ENCODE results near the gene CCS.
"Not testable (repeated sequence)": the region's sequence is repeated elsewhere in the genome, so short reads cannot be mapped to it uniquely, and the experiment has no call there.

The CCS gene

GRCh38 chr11:66591175-66591574 is 1.8 kb upstream of the CCS start:
- DNase-seq (ENCODE audit: low spot score), result no peak

GRCh38 chr11:66593303-66593635 is 284 bp downstream of the CCS start:
- no peak for DNase-seq (ENCODE audit: low spot score)

- DNase-seq (ENCODE audit: low spot score), result no peak
Measured at GRCh38 chr11:66593650-66594049, 665 bp downstream of the CCS start.

- no peak for DNase-seq (ENCODE audit: low spot score)
Measured at GRCh38 chr11:66595245-66595904, 2.4 kb downstream of the CCS start.

GRCh38 chr11:66598993-66599392 is 6.0 kb downstream of the CCS start:
- no peak for DNase-seq (ENCODE audit: low spot score)

GRCh38 chr11:66600219-66600618 is 7.2 kb downstream of the CCS start:
- DNase-seq (ENCODE audit: low spot score), result no peak

- no peak for DNase-seq (ENCODE audit: low spot score)
Measured at GRCh38 chr11:66600631-66601233, 7.7 kb downstream of the CCS start.

- no peak for DNase-seq (ENCODE audit: low spot score)
Measured at GRCh38 chr11:66603072-66603471, 10.1 kb downstream of the CCS start.

GRCh38 chr11:66604155-66604554 is 11.2 kb downstream of the CCS start:
- DNase-seq (ENCODE audit: low spot score), result no peak

- DNase-seq (ENCODE audit: low spot score), result not testable (repeated sequence)
Measured at GRCh38 chr11:66606608-66607007, 13.6 kb downstream of the CCS start.

GRCh38 chr11:66607126-66607834 is 14.3 kb downstream of the CCS start:
- DNase-seq (ENCODE audit: low spot score), result no peak

- no peak for DNase-seq (ENCODE audit: low spot score)
Measured at GRCh38 chr11:66609721-66610617, 17.0 kb downstream of the CCS start.

GRCh38 chr11:66612458-66612857 is 19.5 kb downstream of the CCS start:
- DNase-seq (ENCODE audit: low spot score), result no peak

GRCh38 chr11:66614073-66614472 is 21.1 kb downstream of the CCS start:
- DNase-seq (ENCODE audit: low spot score), result no peak

GRCh38 chr11:66616379-66617154 is 23.6 kb downstream of the CCS start, which contains the start of gene RBM14:
Gene RBM14 (plus strand): TSS chr11:66616630. CDS start chr11:66616721, 91 bp downstream.
- peak; percentile 99 for DNase-seq (ENCODE audit: low spot score)

GRCh38 chr11:66617155-66617834 is 24.3 kb downstream of the CCS start:
- no peak for DNase-seq (ENCODE audit: low spot score)

- DNase-seq (ENCODE audit: low spot score), result no peak
Measured at GRCh38 chr11:66619080-66619554, 26.1 kb downstream of the CCS start.

GRCh38 chr11:66624450-66624849 is 31.5 kb downstream of the CCS start:
- no peak for DNase-seq (ENCODE audit: low spot score)

GRCh38 chr11:66625041-66625751 is 32.2 kb downstream of the CCS start:
- DNase-seq (ENCODE audit: low spot score), result no peak

- DNase-seq (ENCODE audit: low spot score), result no peak
Measured at GRCh38 chr11:66625752-66626149, 32.8 kb downstream of the CCS start.

Data from ecto neural progenitor cell (in vitro differentiated cells).